Body of pancreas (tissue), 4 donors: ENCODE results near the gene CKLF. TPM values are rescaled to one million over a fixed set of nuclear protein-coding genes. Genes with fewer than 3 reads are reported as not detected.
"Not testable (repeated sequence)": the region's sequence is repeated elsewhere in the genome, so short reads cannot be mapped to it uniquely, and the experiment has no call there.

ENCODE experiments used
- ATAC-seq: fragments of 150-250 bp; one replicate; pipeline ENCODE4 v1.9.1; 2016
- DNase-seq, 4 donors: peaks; one replicate each; pipeline ENCODE4 v3.0.0-alpha.2; 2019
- H3K27ac ChIP-seq, 4 donors: fragments of 200-600 bp; sonication (generic); 1 replicate in 3 of 4; 2 replicates in 1 of 4; pipeline versions ENCODE4 v1.5.1 to v1.6.1; 2016 to 2019; ENCODE audit warnings: mild to moderate bottlenecking in 1 of 4, mixed read lengths in 1 of 4, moderate library complexity in 1 of 4
- H3K27me3 ChIP-seq, 2 donors: fragments of 200-600 bp; sonication (generic); one replicate each; pipeline ENCODE4 v1.6.0; 2016; ENCODE audit warnings: mild to moderate bottlenecking in 1 of 2
- H3K36me3 ChIP-seq, 2 donors: fragments of 200-600 bp; sonication (generic); replicated peaks in 1 of 2; 2 replicates each; pipeline ENCODE4 v1.5.1; 2016; ENCODE audit warnings: low read depth in 2 of 2; ENCODE audit not compliant: insufficient read depth in 1 of 2
- H3K4me1 ChIP-seq: fragments of 200-600 bp; sonication (generic); one replicate; pipeline ENCODE4 v1.6.0; 2016
- H3K4me3 ChIP-seq, 2 donors: fragments of 200-600 bp; sonication (generic); 1 replicate in 1 of 2; 2 replicates in 1 of 2; pipeline ENCODE4 v1.5.1; 2016 to 2019
- H3K9me3 ChIP-seq, 3 donors: fragments of 200-600 bp; sonication (generic); 1 replicate in 2 of 3; 2 replicates in 1 of 3; pipeline ENCODE4 v1.5.1; 2016
- POLR2A ChIP-seq, 3 donors: fragments of 450-650 bp; IDR thresholded peaks; one replicate each; pipeline ENCODE4 v1.6.1; 2016; ENCODE audit warnings: antibody characterized with exemption in 3 of 3, mild to moderate bottlenecking in 2 of 3
- WGBS, 2 donors: methylation state at CpG; one replicate each; pipeline ENCODE4 v1.1.5; 2017; 5-methylcytosine and 5-hydroxymethylcytosine counted together
- intact Hi-C: fragments of 100-400 bp; cut with DNase I; formaldehyde crosslinking; loops from one replicate; pipeline ENCODE4 v1.15.1; 2023
- total RNA-seq, 2 donors: library from RNA; depleted of rRNA; stranded (reverse); fragments of >200 nt; gene quantifications; one replicate each; pipeline ENCODE4 v1.1.0, GENCODE V29; 2016
- TF ChIP-seq, protein P1 (sequence below), 7 experiments: fragments of 450-650 bp in 4 of 7; fragments of 200-600 bp in 3 of 7; sonication (generic) in 3 of 7; IDR thresholded peaks; one replicate each; pipeline ENCODE4 v1.5.1; 2016 to 2019; ENCODE audit warnings: antibody characterized with exemption in 7 of 7

CKLF gene
- total RNA-seq, 2 donors from 2014 or later, result 33.5 TPM; not detected in 1

DNA sequence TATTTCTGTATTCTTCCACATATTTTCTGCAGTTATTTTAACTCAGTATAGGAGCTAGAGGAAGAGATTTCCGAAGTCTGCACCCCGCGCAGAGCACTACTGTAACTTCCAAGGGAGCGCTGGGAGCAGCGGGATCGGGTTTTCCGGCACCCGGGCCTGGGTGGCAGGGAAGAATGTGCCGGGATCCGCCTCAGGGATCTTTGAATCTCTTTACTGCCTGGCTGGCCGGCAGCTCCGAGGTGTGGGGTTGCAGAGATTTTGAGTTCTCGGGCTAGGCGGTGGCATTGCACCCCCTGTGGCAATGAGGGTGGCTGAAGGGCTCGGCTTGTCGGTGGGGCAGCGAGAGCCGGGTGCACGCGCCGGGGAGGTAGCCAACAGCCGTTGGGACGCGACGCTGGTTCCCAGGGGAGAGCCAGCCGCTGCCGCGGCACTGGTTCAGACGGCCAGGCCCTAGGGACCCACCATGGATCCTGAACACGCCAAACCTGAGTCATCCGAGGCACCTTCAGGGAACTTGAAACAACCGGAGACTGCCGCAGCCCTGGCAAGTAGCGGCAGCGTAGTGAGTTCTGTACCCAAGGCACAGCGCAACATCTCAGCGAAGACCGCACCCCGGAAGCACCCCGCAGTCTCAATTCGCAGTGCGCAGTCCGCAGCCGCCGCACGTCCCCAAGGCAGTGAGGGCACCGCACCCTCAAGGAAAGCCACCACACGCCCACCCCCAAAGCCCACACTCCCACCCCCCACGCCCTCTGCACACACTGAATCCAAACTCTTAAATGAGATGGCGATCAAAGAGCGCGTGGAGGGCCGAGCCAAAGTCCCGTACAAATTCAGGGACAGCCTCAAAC lies 13.9 kb downstream of the CKLF start, which contains the start of gene CMTM1:
Gene CMTM1 (plus strand): TSS at position 389 of the 851 bp plus-strand sequence. CDS start 75 bp downstream, at position 464.
- ATAC-seq, result no peak
- WGBS, 2 donors, result 88 to 92% methylated on average over 38 to 41 of the region's 54 CpGs
- no peaks in the 10 kb centered on the region for H3K27me3 ChIP-seq
- no peaks in the 10 kb centered on the region for H3K9me3 ChIP-seq
- no peak within 1 kb of the TSS for H3K27ac ChIP-seq
- DNase-seq, result no peak
- H3K4me1 ChIP-seq, result no peaks in the 10 kb centered on the region
- intact Hi-C loops, result no loop called here
- H3K36me3 ChIP-seq, result peaks cover 0 to 5% of the 10 kb centered on the region in 2 donors
- H3K4me3 ChIP-seq, result no peak within 1 kb of the TSS
- TF ChIP-seq POLR2A (IDR thresholded peaks at IDR 0.05), result no peak
- TF ChIP-seq, protein P1, sequence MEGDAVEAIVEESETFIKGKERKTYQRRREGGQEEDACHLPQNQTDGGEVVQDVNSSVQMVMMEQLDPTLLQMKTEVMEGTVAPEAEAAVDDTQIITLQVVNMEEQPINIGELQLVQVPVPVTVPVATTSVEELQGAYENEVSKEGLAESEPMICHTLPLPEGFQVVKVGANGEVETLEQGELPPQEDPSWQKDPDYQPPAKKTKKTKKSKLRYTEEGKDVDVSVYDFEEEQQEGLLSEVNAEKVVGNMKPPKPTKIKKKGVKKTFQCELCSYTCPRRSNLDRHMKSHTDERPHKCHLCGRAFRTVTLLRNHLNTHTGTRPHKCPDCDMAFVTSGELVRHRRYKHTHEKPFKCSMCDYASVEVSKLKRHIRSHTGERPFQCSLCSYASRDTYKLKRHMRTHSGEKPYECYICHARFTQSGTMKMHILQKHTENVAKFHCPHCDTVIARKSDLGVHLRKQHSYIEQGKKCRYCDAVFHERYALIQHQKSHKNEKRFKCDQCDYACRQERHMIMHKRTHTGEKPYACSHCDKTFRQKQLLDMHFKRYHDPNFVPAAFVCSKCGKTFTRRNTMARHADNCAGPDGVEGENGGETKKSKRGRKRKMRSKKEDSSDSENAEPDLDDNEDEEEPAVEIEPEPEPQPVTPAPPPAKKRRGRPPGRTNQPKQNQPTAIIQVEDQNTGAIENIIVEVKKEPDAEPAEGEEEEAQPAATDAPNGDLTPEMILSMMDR (IDR thresholded peaks at IDR 0.05), result no peak

DNA sequence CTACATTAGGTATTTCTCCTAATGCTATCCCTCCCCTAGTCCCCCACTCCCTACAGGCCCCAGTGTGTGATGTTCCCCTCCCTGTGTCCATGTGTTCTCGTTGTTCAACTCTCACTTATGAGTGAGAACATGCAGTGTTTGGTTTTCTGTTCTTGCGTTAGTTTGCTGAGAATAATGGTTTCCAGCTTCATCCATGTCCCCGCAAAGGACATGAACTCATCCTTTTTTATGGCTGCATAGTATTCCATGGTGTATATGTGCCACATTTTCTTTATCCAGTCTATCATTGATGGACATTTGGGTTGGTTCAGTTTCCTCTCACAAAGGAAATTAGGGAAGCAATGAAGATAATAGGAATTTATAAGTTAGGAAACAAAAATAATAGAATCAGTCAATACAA lies 14.9 kb downstream of the CKLF start:
- DNase-seq, intact Hi-C loops, H3K27me3 ChIP-seq, H3K4me3 ChIP-seq, H3K27ac ChIP-seq, H3K9me3 ChIP-seq, ATAC-seq, H3K36me3 ChIP-seq, H3K4me1 ChIP-seq: not testable (repeated sequence)
- 97 to 99% methylated on average over 3 of the region's 3 CpGs for WGBS, 2 donors

DNA sequence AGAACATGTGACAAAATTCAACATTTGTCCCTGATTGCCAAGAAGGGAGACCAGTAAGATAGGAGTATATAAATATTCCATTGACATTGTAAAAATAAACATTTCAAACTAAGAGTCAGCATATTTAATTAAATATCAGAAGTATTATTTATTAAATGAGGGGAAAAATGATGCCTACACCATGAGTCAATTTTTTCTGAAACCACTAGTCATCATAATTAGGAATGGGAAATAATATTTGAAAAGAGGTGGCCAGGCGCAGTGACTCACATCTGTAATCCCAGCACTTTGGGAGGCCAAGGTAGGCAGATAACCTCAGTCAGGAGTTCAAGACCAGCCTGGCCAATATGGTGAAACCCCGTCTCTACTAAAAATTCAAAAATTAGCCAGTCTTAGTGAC lies 16.0 kb downstream of the CKLF start:
- DNase-seq, result no peak
- ATAC-seq, result no peak
- H3K36me3 ChIP-seq, result peaks cover 0 to 5% of the 10 kb centered on the region in 2 donors
- H3K9me3 ChIP-seq, result no peaks in the 10 kb centered on the region
- H3K4me1 ChIP-seq, result no peaks in the 10 kb centered on the region
- intact Hi-C loops, result no loop called here
- TF ChIP-seq, protein P1 (IDR thresholded peaks at IDR 0.05), result no peak
- no peak for TF ChIP-seq POLR2A (IDR thresholded peaks at IDR 0.05)
- WGBS, 2 donors, result 81 to 84% methylated on average over 2 of the region's 2 CpGs
- no peak overlapping the region for H3K4me3 ChIP-seq
- no peaks in the 10 kb centered on the region for H3K27me3 ChIP-seq
- no peak overlapping the region for H3K27ac ChIP-seq

DNA sequence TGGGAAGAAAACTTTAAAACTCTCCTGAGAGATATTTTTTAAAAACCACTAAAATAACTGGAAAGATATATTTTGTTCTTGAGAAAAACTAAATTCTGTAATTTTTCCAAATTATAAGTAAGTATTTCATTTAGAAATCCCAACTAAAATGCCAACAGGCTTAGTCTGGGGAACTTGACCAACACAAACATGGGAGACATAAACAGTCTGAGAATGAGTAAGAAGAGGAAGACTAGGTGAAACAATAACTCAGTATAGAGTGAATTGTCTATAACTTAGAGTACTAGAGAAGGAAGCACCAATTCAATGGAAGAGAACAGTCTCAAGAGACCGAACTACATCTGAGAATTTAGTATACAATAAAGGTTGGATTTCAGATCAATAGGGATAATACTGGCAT lies 16.8 kb downstream of the CKLF start:
- H3K27me3 ChIP-seq, result no peaks in the 10 kb centered on the region
- H3K27ac ChIP-seq, result no peak overlapping the region
- intact Hi-C loops, result no loop called here
- H3K9me3 ChIP-seq, result no peaks in the 10 kb centered on the region
- 97 to 100% methylated on average over 1 of the region's 1 CpG for WGBS, 2 donors
- ATAC-seq, result no peak
- no peak overlapping the region for H3K4me3 ChIP-seq
- TF ChIP-seq, protein P1 (IDR thresholded peaks at IDR 0.05), result no peak
- TF ChIP-seq POLR2A (IDR thresholded peaks at IDR 0.05), result no peak
- no peaks in the 10 kb centered on the region for H3K4me1 ChIP-seq
- no peak for DNase-seq
- peaks cover 0 to 5% of the 10 kb centered on the region in 2 donors for H3K36me3 ChIP-seq

DNA sequence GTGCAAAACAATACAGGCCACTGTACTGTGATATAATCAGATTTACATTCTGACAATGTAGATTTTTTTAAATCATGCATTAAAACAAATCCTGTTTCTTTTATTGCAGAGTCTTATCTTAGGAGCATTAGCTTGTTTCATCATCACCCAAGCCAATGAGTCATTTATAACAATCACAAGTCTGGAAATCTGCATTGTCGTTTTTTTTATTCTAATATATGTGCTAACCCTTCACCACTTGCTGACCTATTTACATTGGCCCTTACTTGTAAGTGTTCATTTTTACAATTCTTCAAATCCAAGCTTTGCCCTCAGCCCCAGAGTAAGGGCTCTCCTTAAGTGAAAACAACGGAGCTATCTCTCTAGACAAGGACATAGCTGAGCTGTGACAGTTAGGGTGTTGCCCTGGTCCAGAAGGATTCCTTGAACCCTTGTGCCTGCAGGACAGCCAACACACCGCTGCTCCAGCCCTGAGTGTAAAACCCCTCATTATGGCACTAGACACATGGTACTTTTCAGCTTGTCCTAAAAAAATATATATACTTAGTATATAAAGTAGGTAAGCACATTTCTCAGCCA lies 17.5 kb downstream of the CKLF start:
- WGBS, 2 donors, result 62 to 63% methylated on average over 3 of the region's 3 CpGs
- Histone ChIP-seq H3K27ac (no peak overlapping the region), H3K4me1 (no peaks in the 10 kb centered on the region), H3K9me3 (no peaks in the 10 kb centered on the region), H3K36me3 (peaks cover 0 to 2% of the 10 kb centered on the region in 2 donors), H3K4me3 (no peak overlapping the region), H3K27me3 (no peaks in the 10 kb centered on the region)
- ATAC-seq (no peak), DNase-seq (no peak)
- TF ChIP-seq, protein P1 (IDR thresholded peaks at IDR 0.05), result no peak
- TF ChIP-seq POLR2A (IDR thresholded peaks at IDR 0.05), result no peak
- intact Hi-C loops, result no loop called here
